Measurements from ENCODE around the gene LCN1.

- no peak for TF ChIP-seq EZH2phosphoT487 (IDR thresholded peaks at IDR 0.05; ENCODE audit: borderline replicate concordance)
- TF ChIP-seq CTCF (conservative IDR thresholded peaks at IDR 0.05; ENCODE audit: low read length), result no peak
Observed at GRCh38 chr9:135479469-135480052, 41.7 kb upstream of the LCN1 start, which contains the start of gene PPP1R26.
